ENCODE measurements around the gene TREML2.

DNA sequence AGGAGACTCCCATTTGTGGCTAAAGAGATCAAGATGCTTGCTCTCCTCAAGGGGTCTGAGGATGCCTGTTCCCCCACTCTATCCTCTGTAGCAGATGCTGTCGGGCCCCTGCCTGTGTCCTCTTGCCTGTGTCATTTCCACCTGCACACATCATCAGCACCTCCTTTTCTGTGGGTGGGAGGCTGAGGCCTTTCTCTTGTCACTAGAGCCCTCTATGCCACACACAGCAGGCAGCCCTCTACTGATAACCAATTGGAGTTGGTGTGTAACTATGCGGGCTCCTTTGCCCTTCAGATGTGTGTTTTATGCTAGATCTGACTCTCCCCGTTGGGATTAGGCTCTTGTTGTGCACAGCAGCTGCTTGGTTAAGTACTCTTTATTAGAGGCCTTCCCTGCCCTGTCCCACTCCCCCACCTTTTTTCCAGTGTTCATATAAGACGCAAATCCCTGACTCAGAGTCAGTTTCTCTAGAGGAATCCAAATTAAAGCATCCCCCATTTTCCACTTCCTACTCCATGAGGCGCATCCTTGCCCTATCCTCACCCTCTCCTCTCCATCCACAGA, 7.7 kb downstream of the TREML2 start:
- TF ChIP-seq, protein P1, sequence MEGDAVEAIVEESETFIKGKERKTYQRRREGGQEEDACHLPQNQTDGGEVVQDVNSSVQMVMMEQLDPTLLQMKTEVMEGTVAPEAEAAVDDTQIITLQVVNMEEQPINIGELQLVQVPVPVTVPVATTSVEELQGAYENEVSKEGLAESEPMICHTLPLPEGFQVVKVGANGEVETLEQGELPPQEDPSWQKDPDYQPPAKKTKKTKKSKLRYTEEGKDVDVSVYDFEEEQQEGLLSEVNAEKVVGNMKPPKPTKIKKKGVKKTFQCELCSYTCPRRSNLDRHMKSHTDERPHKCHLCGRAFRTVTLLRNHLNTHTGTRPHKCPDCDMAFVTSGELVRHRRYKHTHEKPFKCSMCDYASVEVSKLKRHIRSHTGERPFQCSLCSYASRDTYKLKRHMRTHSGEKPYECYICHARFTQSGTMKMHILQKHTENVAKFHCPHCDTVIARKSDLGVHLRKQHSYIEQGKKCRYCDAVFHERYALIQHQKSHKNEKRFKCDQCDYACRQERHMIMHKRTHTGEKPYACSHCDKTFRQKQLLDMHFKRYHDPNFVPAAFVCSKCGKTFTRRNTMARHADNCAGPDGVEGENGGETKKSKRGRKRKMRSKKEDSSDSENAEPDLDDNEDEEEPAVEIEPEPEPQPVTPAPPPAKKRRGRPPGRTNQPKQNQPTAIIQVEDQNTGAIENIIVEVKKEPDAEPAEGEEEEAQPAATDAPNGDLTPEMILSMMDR (IDR thresholded peaks at IDR 0.05) = no peak
- TF ChIP-seq POLR2A (IDR thresholded peaks at IDR 0.05) = no peak
